H1 (cell line): ENCODE data around the gene GALNT2. TPM values are rescaled to one million over a fixed set of nuclear protein-coding genes. Genes with fewer than 3 reads are reported as not detected.

Experiments
- CTCF ChIA-PET: fragments of 300-600 bp; sonication (Branson Sonifier 250); formaldehyde crosslinking; loops from one replicate; lab custom pipeline; 2021; ENCODE audit not compliant: partially characterized antibody; lab: Charles Lee
- POLR2A ChIA-PET: fragments of 300-600 bp; sonication (Branson Sonifier 250); formaldehyde crosslinking; loops from one replicate; lab custom pipeline; 2021; ENCODE audit warnings: inconsistent platforms; ENCODE audit not compliant: partially characterized antibody; lab: Charles Lee
- DNase-seq, 2 experiments: peaks; one replicate each; pipeline versions ENCODE4 v3.0.0 to v3.0.0-alpha.2; 2010 to 2022; ENCODE audit warnings: low spot score in 2 of 2, low read depth in 1 of 2, mixed read lengths in 1 of 2
- FAIRE-seq: peaks from 2 replicates; lab custom pipeline; 2011; peaks lifted over from hg19 to GRCh38; lab: Jason Lieb, UNC
- H2AFZ ChIP-seq: 2 replicates; pipeline ENCODE4 v1.8.1; 2012; ENCODE audit warnings: low read length, inconsistent platforms
- H2AK5ac ChIP-seq: 2 replicates; pipeline ENCODE4 v1.6.1; 2013; ENCODE audit warnings: low read depth, low read length
- H2BK120ac ChIP-seq: replicated peaks from 2 replicates; pipeline ENCODE3; 2013; ENCODE audit warnings: low read depth, low read length, inconsistent platforms
- H2BK12ac ChIP-seq: 2 replicates; pipeline ENCODE4 v1.6.1; 2013; ENCODE audit warnings: low read depth, low read length
- H2BK15ac ChIP-seq: 2 replicates; pipeline ENCODE4 v1.6.1; 2013; ENCODE audit warnings: low read length
- H2BK20ac ChIP-seq: 2 replicates; pipeline ENCODE4 v1.6.1; 2013; ENCODE audit warnings: low read length
- H2BK5ac ChIP-seq: 2 replicates; pipeline ENCODE4 v1.6.1; 2013; ENCODE audit warnings: low read depth, low read length
- H3K14ac ChIP-seq: 2 replicates; pipeline ENCODE4 v1.6.1; 2013; ENCODE audit warnings: inconsistent platforms; ENCODE audit not compliant: insufficient read length
- H3K18ac ChIP-seq: 2 replicates; pipeline ENCODE4 v1.6.1; 2013; ENCODE audit warnings: low read length; ENCODE audit errors: extremely low read depth
- H3K23ac ChIP-seq: 2 replicates; pipeline ENCODE4 v1.6.1; 2013; ENCODE audit warnings: inconsistent platforms; ENCODE audit not compliant: insufficient read length
- H3K23me2 ChIP-seq: 2 replicates; pipeline ENCODE4 v1.6.1; 2013; ENCODE audit warnings: low read depth, low read length
- H3K27ac ChIP-seq: 2 replicates; pipeline ENCODE4 v1.6.1; 2011; ENCODE audit warnings: low read depth, low read length, inconsistent platforms
- H3K27me3 ChIP-seq, 4 experiments: replicated peaks in 1 of 4; 1 replicate in 1 of 4; 2 replicates in 3 of 4; pipeline versions ENCODE4 v1.6.1 to v1.8.1; 2011 to 2013; ENCODE audit warnings: low read length in 3 of 4, mild to moderate bottlenecking in 3 of 4, inconsistent platforms in 2 of 4, mixed read lengths in 2 of 4, moderate library complexity in 1 of 4; ENCODE audit not compliant: control insufficient read depth in 3 of 4, insufficient read depth in 3 of 4; ENCODE audit errors: extremely low read depth in 1 of 4
- H3K36me3 ChIP-seq, 4 experiments: 2 replicates each; pipeline versions ENCODE4 v1.6.1 to v1.8.1; 2011 to 2013; ENCODE audit warnings: mild to moderate bottlenecking in 4 of 4, low read length in 3 of 4, moderate library complexity in 2 of 4, control low read depth in 1 of 4, inconsistent platforms in 1 of 4; ENCODE audit not compliant: insufficient read depth in 4 of 4, control insufficient read depth in 2 of 4
- H3K4ac ChIP-seq: replicated peaks from 2 replicates; pipeline ENCODE3; 2013; ENCODE audit warnings: low read length, low read depth, mixed read lengths, inconsistent platforms; ENCODE audit not compliant: insufficient read length
- H3K4me1 ChIP-seq, 4 experiments: replicated peaks in 1 of 4; 1 replicate in 1 of 4; 2 replicates in 3 of 4; pipeline versions ENCODE4 v1.6.1 to v1.8.1; 2011 to 2013; ENCODE audit warnings: low read length in 3 of 4, inconsistent platforms in 2 of 4, mixed read lengths in 1 of 4; ENCODE audit not compliant: insufficient read depth in 4 of 4, control insufficient read depth in 3 of 4
- H3K4me2 ChIP-seq, 2 experiments: 2 replicates each; pipeline versions ENCODE4 v1.6.1 to v1.8.1; 2011 to 2013; ENCODE audit warnings: low read depth in 2 of 2, low read length in 2 of 2, control low read depth in 1 of 2, inconsistent platforms in 1 of 2, mild to moderate bottlenecking in 1 of 2; ENCODE audit not compliant: insufficient read depth in 1 of 2
- H3K4me3 ChIP-seq, 4 experiments: fragments of 200-600, 300-600 bp in 1 of 4; sonication (generic), shearing (Covaris generic), sonication (Bioruptor Twin) in 1 of 4; 2 replicates each; pipeline versions ENCODE4 v1.5.1 to v1.8.1; 2011 to 2016; ENCODE audit warnings: low read length in 4 of 4, low read depth in 3 of 4, control low read depth in 2 of 4, inconsistent platforms in 2 of 4, mild to moderate bottlenecking in 2 of 4, mixed read lengths in 1 of 4, moderate library complexity in 1 of 4; ENCODE audit not compliant: insufficient read depth in 2 of 4; ENCODE audit errors: extremely low read depth in 1 of 4
- H3K56ac ChIP-seq: replicated peaks from 2 replicates; pipeline ENCODE3; 2013; ENCODE audit warnings: low read depth, mild to moderate bottlenecking, mixed read lengths, low read length, inconsistent platforms; ENCODE audit not compliant: insufficient read length
- H3K79me1 ChIP-seq: 2 replicates; pipeline ENCODE4 v1.6.1; 2013; ENCODE audit warnings: low read depth, low read length, control low read depth
- H3K79me2 ChIP-seq, 2 experiments: 2 replicates each; pipeline versions ENCODE4 v1.6.1 to v1.8.1; 2012 to 2013; ENCODE audit warnings: low read length in 2 of 2, mild to moderate bottlenecking in 2 of 2, inconsistent platforms in 1 of 2; ENCODE audit not compliant: insufficient read depth in 2 of 2, control insufficient read depth in 1 of 2
- H3K9ac ChIP-seq, 4 experiments: replicated peaks in 1 of 4; 1 replicate in 1 of 4; 2 replicates in 3 of 4; pipeline versions ENCODE4 v1.6.1 to v1.8.1; 2011 to 2013; ENCODE audit warnings: low read depth in 3 of 4, low read length in 3 of 4, control low read depth in 2 of 4, mild to moderate bottlenecking in 2 of 4, moderate library complexity in 2 of 4, inconsistent platforms in 1 of 4; ENCODE audit errors: extremely low read depth in 1 of 4
- H3K9me3 ChIP-seq, 2 experiments: 2 replicates each; pipeline versions ENCODE4 v1.6.1 to v1.8.1; 2012 to 2013; ENCODE audit warnings: mild to moderate bottlenecking in 2 of 2, moderate library complexity in 2 of 2, control low read depth in 1 of 2, inconsistent platforms in 1 of 2, low read depth in 1 of 2, low read length in 1 of 2, mixed read lengths in 1 of 2; ENCODE audit not compliant: insufficient read depth in 2 of 2
- H4K20me1 ChIP-seq, 2 experiments: replicated peaks in 1 of 2; 2 replicates each; pipeline versions ENCODE3 to v1.8.1; 2011 to 2013; ENCODE audit warnings: inconsistent platforms in 2 of 2, low read length in 2 of 2, mild to moderate bottlenecking in 1 of 2; ENCODE audit not compliant: insufficient read depth in 2 of 2, control insufficient read depth in 1 of 2
- H4K5ac ChIP-seq: 2 replicates; pipeline ENCODE4 v1.6.1; 2013; ENCODE audit warnings: low read length, low read depth, mixed read lengths, inconsistent platforms; ENCODE audit not compliant: insufficient read length
- H4K8ac ChIP-seq: 2 replicates; pipeline ENCODE4 v1.8.0; 2013; ENCODE audit warnings: mild to moderate bottlenecking, moderate library complexity, low read length, inconsistent platforms; ENCODE audit not compliant: insufficient read depth; ENCODE audit errors: extremely low read depth
- H4K91ac ChIP-seq: replicated peaks from 2 replicates; pipeline ENCODE3; 2013; ENCODE audit warnings: low read length, mixed read lengths, inconsistent platforms; ENCODE audit not compliant: insufficient read length
- HDAC2 ChIP-seq, 2 experiments: fragments of 300-600 bp in 1 of 2; sonication (generic) in 1 of 2; IDR thresholded peaks; 2 replicates each; pipeline ENCODE4 v1.6.1; 2011 to 2012; ENCODE audit warnings: low read depth in 2 of 2, low read length in 2 of 2, mild to moderate bottlenecking in 2 of 2, moderate library complexity in 2 of 2, borderline replicate concordance in 1 of 2, inconsistent platforms in 1 of 2
- SRF ChIP-seq: IDR thresholded peaks from 2 replicates; pipeline ENCODE4 v1.6.1; 2011; ENCODE audit warnings: mild to moderate bottlenecking, low read depth, low read length, moderate library complexity
- WGBS, 2 experiments: shearing (Covaris generic) in 1 of 2; methylation state at CpG; one replicate each; pipeline versions ENCODE4 v1.1.6 to v1.1.7; 2013 to 2015; ENCODE audit warnings: low lambda C conversion rate in 2 of 2, mixed read lengths in 2 of 2, inconsistent platforms in 1 of 2, low coverage in 1 of 2, missing lambda C conversion rate in 1 of 2; ENCODE audit not compliant: insufficient replicate concordance in 2 of 2, insufficient coverage in 1 of 2, insufficient read length in 1 of 2; ENCODE audit errors: extremely low coverage in 1 of 2, missing lambda C conversion rate in 1 of 2; 5-methylcytosine and 5-hydroxymethylcytosine counted together
- polyA plus RNA-seq, 7 experiments: library from polyadenylated mRNA; depleted of rRNA in 3 of 7; stranded (reverse) in 5 of 7; unstranded in 2 of 7; fragments of >200 nt in 5 of 7; fragments of 200-250 nt in 2 of 7; gene quantifications; 1 replicate in 5 of 7; 2 replicates in 1 of 7; 4 replicates in 1 of 7; pipeline versions ENCODE4 v1.2.1 to v1.2.3, GENCODE V29; 2011 to 2013; ENCODE audit warnings: missing spikeins in 2 of 7, mixed read lengths in 2 of 7
- total RNA-seq: library from RNA; stranded (reverse); fragmentation: NEBNext Ultra II Directional; extraction: Animal tissue kit (Norgen Biotek cat#: 25700); gene quantifications from 2 replicates; pipeline ENCODE4 v1.2.1, GENCODE V29; 2021

GALNT2 gene
- total and polyA plus RNA-seq, 2 of the 8 experiments (the other 6 are each of a cell fraction or from before 2014, with no cell fraction given): 34.5 to 75.3 TPM

GRCh38 chr1:230145505-230145899 lies 78.5 kb downstream of the GALNT2 start:
- H3K79me2 ChIP-seq: peaks cover 0 to 67% of the 10 kb centered on the region in 2 experiments; a peak in 2 of 4 replicates
- peaks cover 0 to 9% of the 10 kb centered on the region in 2 experiments for H4K20me1 ChIP-seq
- WGBS, 2 experiments: 72% methylated on average over 8 of the region's 8 CpGs; no CpG with 5 or more reads in 1 of the 2 experiments
- H3K4me1 ChIP-seq: peaks cover 0 to 18% (median 11%) of the 10 kb centered on the region in 4 experiments; a peak in 4 of 7 replicates
- H3K36me3 ChIP-seq: no peaks in the 10 kb centered on the region
- H3K9me3 ChIP-seq: no peaks in the 10 kb centered on the region
- H4K8ac ChIP-seq: no peak overlapping the region
- ChIA-PET CTCF (interaction anchor here (1.5 to 2.7 kb wide), 3 partner anchors 14 to 25 kb away, joined by 5 to 12 read pairs (median 8); no protein-coding TSS in a partner anchor), POLR2A (no interaction called here)
- H2BK20ac ChIP-seq: 0 out of 2 replicates have a peak overlapping the region, but pooled peaks have one; percentile 72
- no peak overlapping the region for H2BK15ac ChIP-seq
- 0 out of 2 replicates have a peak overlapping the region, but pooled peaks have one; percentile 53 for H2AK5ac ChIP-seq
- TF ChIP-seq SRF (no peak), HDAC2 (IDR thresholded peaks at IDR 0.05; ENCODE audit: borderline replicate concordance in 1 of 2, low read depth in 2 of 2, low read length in 2 of 2) (no peak)
- no peak overlapping the region for H3K27ac ChIP-seq
- H3K4me2 ChIP-seq: no peak overlapping the region; a peak in 1 of 4 replicates
- H2BK5ac ChIP-seq: 0 out of 2 replicates have a peak overlapping the region, but pooled peaks have one; percentile 52
- no peak overlapping the region for H4K5ac ChIP-seq
- peaks cover 20% of the 10 kb centered on the region for H3K79me1 ChIP-seq
- H3K4me3 ChIP-seq: no peak overlapping the region
- H3K56ac ChIP-seq: no peak overlapping the region
- H3K23me2 ChIP-seq: 0 out of 2 replicates have a peak, but pooled peaks cover 2% of the 10 kb centered on the region
- no peaks in the 10 kb centered on the region for H3K27me3 ChIP-seq
- FAIRE-seq (no peak), DNase-seq (no peak)
- H3K18ac ChIP-seq: no peak overlapping the region
- H3K9ac ChIP-seq: no peak overlapping the region
- no peak overlapping the region for H3K14ac ChIP-seq
- no peak overlapping the region; the same call in 1 of the 2 replicates for H2BK12ac ChIP-seq
- no peak overlapping the region for H2AFZ ChIP-seq
- H4K91ac ChIP-seq: no peak overlapping the region
- H2BK120ac ChIP-seq: no peak overlapping the region
- no peak overlapping the region for H3K4ac ChIP-seq
- H3K23ac ChIP-seq: no peak overlapping the region
